ENCODE measurements around the gene LRRC59. TPM values are rescaled to one million over a fixed set of nuclear protein-coding genes. Genes with fewer than 3 reads are reported as not detected.

The LRRC59 gene
- total and polyA plus RNA-seq, 2 of the 13 experiments (the other 11 are each of a cell fraction or from before 2014, with no cell fraction given): 87.3 to 222 TPM

DNA sequence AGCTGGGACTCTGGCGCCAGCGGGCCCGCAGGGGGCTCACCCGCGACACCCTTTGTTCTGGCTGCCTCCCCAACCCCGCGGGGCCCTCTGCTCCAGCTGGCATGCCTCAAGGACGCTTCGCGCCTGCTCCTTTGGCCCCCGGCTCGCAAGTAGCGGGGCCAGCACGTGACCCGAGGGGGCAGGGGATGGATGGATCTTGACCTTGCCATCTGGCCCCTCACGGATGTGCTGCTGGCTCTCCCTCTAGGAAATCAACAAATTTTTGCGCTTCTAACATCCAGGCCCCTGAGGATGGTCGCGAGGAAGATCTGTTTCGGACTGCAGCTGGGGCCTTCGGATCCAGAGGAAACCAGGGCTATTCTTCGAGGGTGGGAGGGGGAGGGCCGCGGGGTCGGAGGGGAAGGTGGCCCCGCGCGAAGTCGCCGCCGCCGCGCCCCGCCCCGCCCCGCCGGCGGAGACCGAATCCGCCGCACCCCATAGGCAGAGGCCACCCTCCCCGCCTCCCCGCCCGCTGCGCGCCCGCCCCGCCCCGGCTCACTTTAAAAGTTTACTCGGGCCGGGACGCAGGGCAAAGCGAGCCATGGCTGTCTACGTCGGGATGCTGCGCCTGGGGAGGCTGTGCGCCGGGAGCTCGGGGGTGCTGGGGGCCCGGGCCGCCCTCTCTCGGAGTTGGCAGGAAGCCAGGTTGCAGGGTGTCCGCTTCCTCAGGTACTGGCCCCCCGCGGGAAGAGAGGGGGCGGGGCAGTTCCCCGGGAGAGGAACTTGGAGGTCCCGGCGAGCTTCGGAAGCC, 28.6 kb upstream of the LRRC59 start, which contains the start of gene ACSF2 (continued):
- TF ChIP-seq HNF4G (IDR thresholded peaks at IDR 0.05; ENCODE audit: borderline replicate concordance, low read depth, low read length) (peak; percentile 14; the same call in 1 of the 2 replicates), HNF4G (CRISPR knock-in tag; IDR thresholded peaks at IDR 0.05; ENCODE audit: borderline replicate concordance, low read depth) (0 out of 2 replicates have a peak, but pooled peaks have one; percentile 21), ZNF891 (CRISPR knock-in tag; IDR thresholded peaks at IDR 0.05) (peak; percentile 10; the same call in 1 of the 2 replicates), ZNF562 (CRISPR knock-in tag; IDR thresholded peaks at IDR 0.05; ENCODE audit: borderline replicate concordance) (no peak), ELK4 (CRISPR knock-in tag; IDR thresholded peaks at IDR 0.05; ENCODE audit: borderline replicate concordance) (no peak), ZNF607 (CRISPR knock-in tag; IDR thresholded peaks at IDR 0.05; ENCODE audit: borderline replicate concordance) (0 out of 2 replicates have a peak, but pooled peaks have one; percentile 54), KAT7 (CRISPR knock-in tag; IDR thresholded peaks at IDR 0.05; ENCODE audit: borderline replicate concordance) (no peak), NR0B2 (CRISPR knock-in tag; IDR thresholded peaks at IDR 0.05) (no peak), ZNF225 (CRISPR knock-in tag; IDR thresholded peaks at IDR 0.05) (no peak), ZSCAN12 (CRISPR knock-in tag; IDR thresholded peaks at IDR 0.05) (peak; percentile 20; the same call in 1 of the 2 replicates), ZNF670 (CRISPR knock-in tag; IDR thresholded peaks at IDR 0.05; ENCODE audit: borderline replicate concordance) (no peak), ZNF232 (CRISPR knock-in tag; IDR thresholded peaks at IDR 0.05; ENCODE audit: borderline replicate concordance) (no peak), ZNF24 (IDR thresholded peaks at IDR 0.05) (no peak), POLR2A (IDR thresholded peaks at IDR 0.05; ENCODE audit: insufficient read depth in 1 of 2, low read depth in 2 of 2, low read length in 2 of 2) (peak; percentile 51 to 89; a peak in 3 of 4 replicates), NFE2 (CRISPR knock-in tag; IDR thresholded peaks at IDR 0.05) (no peak), TAF1 (CRISPR knock-in tag; IDR thresholded peaks at IDR 0.05) (peak; percentile 75), ZNF7 (CRISPR knock-in tag; IDR thresholded peaks at IDR 0.05) (no peak), CC2D1A (CRISPR knock-in tag; IDR thresholded peaks at IDR 0.05) (no peak), CAMTA2 (CRISPR knock-in tag; IDR thresholded peaks at IDR 0.05; ENCODE audit: borderline replicate concordance) (no peak), ATF1 (CRISPR knock-in tag; IDR thresholded peaks at IDR 0.05) (no peak), IKZF1 (IDR thresholded peaks at IDR 0.05) (no peak), ZFP41 (CRISPR knock-in tag; IDR thresholded peaks at IDR 0.05; ENCODE audit: borderline replicate concordance) (no peak), ZNF367 (CRISPR knock-in tag; IDR thresholded peaks at IDR 0.05; ENCODE audit: borderline replicate concordance) (peak; percentile 85), MED8 (CRISPR knock-in tag; IDR thresholded peaks at IDR 0.05; ENCODE audit: insufficient replicate concordance) (no peak), FIP1L1 (IDR thresholded peaks at IDR 0.05; ENCODE audit: borderline replicate concordance, insufficient read depth, low read depth, low read length) (no peak), ZNF678 (CRISPR knock-in tag; IDR thresholded peaks at IDR 0.05) (0 out of 2 replicates have a peak, but pooled peaks have one; percentile 23), NFYB (CRISPR knock-in tag; IDR thresholded peaks at IDR 0.05) (0 out of 2 replicates have a peak, but pooled peaks have one; percentile 40), ZNF430 (CRISPR knock-in tag; IDR thresholded peaks at IDR 0.05) (no peak), ZNF343 (CRISPR knock-in tag; IDR thresholded peaks at IDR 0.05) (peak; percentile 60; the same call in 1 of the 2 replicates)
- TF ChIP-seq, protein P1, sequence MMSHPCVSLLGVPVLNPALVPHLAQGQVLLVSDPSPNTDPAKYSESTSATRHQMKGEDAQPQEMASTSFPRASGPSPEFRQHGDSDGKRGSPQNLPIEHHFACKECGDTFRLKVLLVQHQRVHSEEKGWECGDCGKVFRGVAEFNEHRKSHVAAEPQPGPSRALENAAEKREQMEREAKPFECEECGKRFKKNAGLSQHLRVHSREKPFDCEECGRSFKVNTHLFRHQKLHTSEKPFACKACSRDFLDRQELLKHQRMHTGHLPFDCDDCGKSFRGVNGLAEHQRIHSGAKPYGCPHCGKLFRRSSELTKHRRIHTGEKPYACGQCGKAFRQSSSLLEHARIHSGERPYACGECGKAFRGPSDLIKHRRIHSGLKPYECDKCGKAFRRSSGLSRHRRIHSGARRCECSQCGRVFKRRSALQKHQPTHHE (CRISPR knock-in tag; IDR thresholded peaks at IDR 0.05; ENCODE audit: borderline replicate concordance): peak; percentile 6; the same call in 1 of the 2 replicates

All from HepG2 (cell line).